HG02571 (cell line): ENCODE data around the gene C7orf57.
"Not testable (repeated sequence)": the region's sequence is repeated elsewhere in the genome, so short reads cannot be mapped to it uniquely, and the experiment has no call there.

Source experiments
- ATAC-seq: cut with Tn5 transposase; IDR thresholded peaks from one replicate; pipeline ENCODE4 v1.9.1; 2021; ENCODE audit warnings: mild to moderate bottlenecking, moderate library complexity; ENCODE audit not compliant: unreplicated experiment

Gene C7orf57

DNA sequence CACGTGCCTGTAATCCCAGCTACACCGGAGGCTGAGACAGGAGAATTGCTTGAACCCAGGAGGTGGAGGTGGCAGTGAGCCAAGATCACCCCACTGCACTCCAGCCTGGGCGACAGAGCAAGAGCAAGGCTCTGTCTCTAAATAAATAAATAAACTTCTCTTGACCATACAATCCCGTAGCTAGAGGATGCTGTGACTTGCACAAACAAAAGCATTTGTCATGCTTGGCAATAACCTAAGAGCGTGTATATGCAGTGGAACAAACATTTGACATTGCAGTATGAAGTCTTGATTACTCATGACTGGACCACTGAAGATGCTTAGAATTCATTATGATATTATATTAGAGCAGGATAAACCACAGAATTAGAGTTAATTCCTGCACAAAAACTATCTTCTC lies 1.4 kb upstream of the C7orf57 start:
- no peak for ATAC-seq

DNA sequence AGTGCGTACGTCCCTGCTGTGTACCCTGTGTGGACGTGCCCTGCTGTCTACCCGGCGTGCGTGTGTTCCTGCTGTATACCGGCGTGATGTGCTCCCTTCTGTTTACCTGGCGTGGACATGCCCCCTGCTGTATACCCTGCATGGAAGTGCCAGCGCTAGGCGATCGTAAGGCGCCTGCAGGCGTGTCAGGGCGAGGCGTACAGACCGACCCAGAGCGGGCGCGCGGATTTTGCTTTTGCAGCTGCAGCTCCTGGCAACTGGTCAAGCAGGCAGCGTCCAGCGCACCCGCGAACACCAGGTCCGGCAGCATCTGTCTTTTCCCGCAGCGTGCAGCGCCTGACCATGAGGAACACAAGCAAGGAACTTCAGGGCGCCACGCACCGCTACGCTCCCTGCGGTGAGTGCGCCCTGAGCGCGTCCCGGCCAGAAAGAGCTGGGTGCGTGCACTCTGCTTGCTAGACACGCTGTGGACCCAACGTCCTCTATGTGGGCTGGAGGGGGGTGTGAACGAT lies 680 bp downstream of the C7orf57 start:
- ATAC-seq, result no peak

DNA sequence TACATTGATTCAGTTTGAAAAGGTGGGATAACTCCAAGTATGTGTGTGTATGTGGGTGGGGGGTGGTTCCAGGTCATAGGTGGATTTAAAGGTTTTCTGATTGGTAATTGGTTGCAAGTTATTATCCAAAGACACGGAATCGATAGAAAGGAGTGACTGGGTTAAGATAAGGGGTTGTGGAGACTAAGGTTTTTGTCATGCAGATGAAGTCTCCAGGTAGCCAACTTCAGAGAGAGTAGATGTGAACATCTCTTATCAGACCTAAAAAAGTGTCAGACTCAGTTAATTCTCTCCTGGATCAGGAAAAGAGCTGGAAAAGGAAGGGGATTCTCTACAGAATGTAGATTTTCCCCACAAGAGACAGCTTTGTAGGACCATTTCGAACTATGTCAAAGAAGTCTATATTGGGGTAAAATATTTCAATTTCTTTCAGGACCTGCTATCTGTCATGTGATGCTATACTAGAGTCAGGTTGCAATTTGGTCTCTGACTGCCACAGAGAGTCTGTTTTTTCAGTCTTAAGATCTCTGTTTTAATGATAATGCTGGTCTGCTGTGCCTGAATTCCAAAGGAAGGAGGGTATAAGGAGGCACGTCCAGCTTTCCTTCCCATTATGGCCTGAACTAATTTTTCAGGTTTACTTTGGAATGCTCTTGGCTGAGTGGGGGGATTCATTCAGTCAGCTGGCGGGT lies 3.6 kb downstream of the C7orf57 start:
- ATAC-seq, result no peak

DNA sequence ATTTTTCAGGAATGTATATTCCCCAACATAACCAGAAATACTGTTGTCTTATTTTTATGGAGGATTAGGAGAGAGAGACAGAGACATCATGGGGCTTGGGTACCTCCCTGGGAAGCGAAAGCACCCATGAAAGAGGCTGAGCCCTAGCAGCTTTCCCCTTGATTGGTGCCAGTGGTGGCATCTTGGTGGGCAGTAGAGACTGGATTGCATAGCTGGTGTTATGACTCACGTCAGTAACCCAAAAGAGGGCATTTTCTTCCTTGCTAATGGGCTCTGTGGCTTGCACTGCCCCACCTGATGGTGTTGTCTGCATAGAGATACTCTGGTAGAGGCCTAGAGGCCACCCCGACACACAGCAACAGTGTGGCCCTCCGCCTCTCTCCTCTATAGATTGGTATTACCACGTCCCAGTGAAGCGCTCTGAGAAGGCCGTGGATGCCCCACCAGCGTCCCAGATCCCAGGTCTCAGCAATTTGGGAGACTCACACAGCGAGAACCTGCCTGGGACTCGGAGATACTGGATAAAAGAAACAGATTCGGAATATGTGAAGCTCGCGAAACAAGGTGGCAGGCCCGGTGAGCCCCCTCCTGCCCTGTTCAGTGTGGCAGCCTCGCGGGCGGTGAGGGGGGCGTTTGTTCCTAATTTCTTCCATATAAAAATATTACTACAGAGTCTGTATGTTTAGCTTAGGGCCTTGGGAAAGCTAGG lies 5.8 kb downstream of the C7orf57 start:
- ATAC-seq, result no peak

DNA sequence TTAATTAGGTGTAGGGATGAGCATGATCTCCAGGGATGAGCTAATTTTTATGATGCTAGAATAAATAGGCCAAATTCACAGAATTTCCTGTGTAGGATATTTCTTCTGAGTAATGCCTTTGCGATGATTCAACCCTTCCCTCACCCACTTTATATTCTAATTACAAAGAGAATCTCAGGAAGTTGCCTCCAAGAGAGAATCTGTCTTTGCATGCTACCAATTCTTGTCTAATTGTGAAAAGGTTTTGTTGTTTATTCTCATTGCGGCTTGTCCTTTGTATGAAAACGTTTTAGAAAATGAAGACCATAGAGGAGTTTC lies 6.3 kb downstream of the C7orf57 start:
- no peak for ATAC-seq

DNA sequence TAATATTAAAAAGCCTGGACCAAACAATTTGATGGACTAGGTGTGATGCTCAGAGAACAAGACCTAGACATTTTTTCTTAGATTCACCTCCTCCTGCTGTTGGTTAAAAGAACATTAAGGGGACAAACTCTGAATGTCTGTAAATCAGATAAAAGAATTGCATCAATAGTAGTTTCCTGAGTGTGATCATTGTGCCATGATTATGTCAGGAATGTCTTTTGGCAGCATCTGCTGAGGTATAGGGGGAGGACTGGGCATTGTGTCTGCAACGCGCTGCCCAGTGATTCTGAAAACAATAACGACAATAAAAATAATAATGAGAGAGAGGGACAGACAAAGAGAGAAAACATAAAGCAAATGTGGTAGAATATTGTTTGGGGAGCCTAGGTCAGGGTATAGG lies 6.9 kb downstream of the C7orf57 start:
- ATAC-seq, result no peak

DNA sequence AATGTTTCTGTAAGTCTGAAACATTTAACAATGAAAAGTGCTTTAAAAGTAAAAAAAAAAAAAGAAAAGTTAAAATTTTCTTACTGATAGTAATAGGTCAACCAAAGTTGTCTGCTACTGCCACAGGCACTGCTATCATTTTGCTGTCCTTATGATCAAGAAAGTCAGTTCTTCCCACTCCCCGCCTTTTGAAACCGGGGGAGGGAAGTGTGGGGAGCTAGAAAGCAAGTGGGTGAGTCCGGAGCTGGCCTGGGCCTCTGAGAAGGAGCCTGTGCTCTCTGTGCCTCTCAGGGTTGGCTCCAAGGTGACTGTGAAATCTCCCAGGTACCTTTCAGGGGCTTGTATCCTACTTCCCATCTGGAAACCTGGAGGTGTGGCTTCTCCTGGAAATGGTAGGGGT lies 7.3 kb downstream of the C7orf57 start:
- no peak for ATAC-seq

DNA sequence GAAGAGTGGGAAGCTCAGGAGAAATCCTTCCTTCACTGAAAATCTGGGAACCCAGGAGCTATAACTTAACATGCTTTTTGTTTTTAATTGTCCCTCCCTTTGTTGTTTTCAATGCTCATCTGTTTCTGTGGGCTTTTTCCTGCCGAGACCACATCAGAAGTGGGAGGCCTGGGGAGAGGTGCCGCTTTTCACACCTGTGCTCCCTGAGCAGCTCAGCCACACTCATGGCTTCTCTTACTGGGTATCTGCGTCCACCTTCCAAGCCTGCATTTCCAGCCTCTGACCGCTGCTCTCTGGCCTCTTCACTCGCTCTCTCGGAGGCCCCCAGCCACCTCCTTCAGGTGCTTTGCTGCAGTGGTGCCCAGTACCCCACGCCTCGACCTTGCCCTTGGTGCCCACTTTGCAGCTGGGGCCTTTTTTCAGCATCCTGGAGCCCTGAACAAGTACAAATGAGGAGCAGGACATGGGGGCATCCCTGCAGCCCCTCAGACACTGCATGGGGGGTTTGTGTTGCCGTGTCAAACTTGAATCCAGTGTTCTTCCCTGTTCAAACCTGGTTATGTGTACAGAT lies 9.9 kb downstream of the C7orf57 start:
- ATAC-seq, result no peak

DNA sequence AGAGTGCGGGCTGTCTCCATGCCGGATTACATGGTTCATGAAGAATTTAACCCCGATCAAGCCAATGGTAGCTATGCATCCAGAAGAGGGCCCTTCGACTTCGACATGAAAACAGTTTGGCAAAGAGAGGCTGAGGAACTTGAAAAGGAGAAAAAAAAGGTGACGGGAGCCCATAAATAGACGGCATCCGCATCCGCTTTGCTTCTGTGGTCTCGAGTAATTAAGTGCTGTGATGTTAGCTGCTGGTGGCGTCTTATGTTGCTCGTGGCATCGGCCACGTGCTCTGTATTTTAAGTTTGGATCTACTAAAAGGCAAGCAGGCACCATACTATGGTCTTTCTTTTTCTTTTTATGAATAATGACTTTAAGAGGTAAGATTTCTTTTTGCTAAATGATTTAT lies 11.1 kb downstream of the C7orf57 start:
- ATAC-seq, result no peak

DNA sequence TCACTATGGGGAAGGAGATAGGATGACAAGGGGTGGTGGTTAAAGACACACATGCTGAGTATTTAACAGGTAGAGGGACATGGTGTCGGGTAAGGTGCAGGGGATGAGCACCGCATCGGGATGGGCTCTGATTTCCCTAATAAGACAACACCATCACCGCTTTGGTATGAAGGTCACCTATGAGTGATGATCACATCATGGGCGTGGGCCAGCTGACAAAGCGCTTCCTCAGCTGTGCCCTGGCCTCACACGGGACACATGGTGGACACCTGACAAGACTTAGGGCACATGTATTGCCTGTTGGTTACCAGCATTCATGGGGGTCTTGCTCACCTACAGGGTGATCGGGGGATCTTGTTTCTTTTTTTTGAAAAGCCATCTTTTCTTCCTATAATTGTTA lies 12.8 kb downstream of the C7orf57 start:
- no peak for ATAC-seq

DNA sequence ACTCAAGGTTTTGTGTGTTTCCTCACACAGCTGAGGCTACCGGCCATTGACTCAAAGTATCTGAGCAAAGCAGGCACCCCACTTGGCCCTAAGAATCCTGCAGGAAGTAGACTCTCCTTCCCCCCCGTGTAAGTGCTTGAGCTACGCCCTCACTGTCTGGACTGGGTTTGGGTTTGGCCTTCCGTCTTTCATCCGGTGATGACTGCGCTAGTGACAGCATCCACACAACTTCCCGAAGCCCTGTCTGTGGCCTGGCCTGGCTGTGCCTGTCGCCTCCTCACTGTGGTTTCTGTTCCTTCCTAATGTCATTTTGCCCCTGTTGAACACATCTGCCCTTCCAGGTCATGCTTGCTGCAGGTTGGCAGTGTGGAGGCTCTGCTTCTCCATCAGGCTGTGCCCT lies 14.5 kb downstream of the C7orf57 start:
- no peak for ATAC-seq

DNA sequence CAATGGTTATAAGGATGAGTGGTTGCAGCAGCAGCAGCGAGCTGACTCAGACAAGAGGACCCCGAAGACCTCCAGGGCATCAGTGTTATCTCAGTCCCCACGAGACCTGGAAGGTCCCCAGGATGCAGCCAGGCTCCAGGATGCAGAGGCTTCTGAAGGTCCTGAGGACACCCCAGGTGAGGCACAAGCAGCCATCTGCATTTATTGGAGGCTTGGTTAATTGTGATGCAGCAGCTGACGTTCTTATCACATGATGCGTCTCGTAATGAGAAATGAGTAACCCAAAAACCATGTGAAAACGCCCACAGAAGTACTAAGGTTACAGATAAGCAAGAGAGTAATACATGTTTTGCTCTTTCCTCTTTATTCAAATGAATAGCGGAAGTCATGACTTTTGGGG lies 17.4 kb downstream of the C7orf57 start:
- ATAC-seq, result no peak

DNA sequence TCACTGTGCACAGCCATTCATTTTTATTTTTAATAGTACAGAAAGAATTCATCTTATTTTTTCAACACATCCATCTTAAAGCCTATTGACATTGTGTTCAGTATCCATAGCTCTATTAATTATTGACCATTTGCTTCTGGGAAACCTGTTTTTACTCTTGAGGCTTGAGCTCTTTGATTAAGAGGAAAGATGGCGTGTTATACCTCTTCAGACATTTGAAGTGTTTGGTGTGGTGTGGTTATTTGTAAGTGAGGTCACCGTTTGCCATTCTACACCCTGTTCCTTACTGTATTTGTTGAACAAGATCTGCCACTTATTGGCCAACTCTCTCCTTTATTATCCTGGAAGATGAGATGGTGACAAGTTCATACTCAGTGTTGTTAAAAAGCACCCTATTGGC lies 18.4 kb downstream of the C7orf57 start:
- ATAC-seq, result no peak

DNA sequence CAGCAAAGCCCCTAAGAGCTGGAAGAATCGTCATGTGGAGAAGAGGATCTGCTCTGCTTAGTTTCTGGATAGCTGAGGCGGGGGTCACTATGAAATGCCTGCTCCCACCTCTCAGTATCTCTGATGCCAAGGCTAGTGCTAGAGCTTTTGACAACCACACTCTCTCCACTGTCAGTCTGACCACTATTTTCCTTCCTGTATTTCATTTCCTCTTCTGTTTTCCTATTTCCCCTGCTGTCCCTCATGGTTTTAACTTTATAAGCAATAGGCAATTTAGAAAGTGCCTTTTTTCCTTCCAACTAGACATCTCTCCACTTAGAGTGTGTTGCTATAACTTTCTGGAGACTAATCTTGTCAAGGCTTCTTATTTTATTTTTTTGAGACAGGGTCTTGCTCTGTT lies 23.6 kb downstream of the C7orf57 start:
- ATAC-seq, result no peak

DNA sequence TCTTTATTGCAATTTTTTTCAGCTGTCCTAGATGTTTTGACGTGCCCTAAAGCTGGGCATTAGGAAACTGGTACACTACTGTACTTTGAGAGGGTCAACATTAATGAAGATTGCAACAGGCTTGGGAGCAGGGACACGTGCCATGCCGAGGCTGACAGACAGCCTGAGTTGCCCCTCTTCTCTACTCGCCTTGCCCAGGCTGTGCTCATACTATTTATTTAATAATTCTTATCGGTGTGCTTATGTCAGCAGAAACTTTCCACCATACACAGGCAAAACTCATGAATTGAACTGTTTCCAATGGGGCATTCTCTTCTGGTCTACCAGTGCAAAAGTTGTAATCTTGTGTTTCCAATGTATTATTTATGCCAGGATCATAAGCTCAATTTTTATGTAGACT lies 24.4 kb downstream of the C7orf57 start:
- ATAC-seq, result no peak

DNA sequence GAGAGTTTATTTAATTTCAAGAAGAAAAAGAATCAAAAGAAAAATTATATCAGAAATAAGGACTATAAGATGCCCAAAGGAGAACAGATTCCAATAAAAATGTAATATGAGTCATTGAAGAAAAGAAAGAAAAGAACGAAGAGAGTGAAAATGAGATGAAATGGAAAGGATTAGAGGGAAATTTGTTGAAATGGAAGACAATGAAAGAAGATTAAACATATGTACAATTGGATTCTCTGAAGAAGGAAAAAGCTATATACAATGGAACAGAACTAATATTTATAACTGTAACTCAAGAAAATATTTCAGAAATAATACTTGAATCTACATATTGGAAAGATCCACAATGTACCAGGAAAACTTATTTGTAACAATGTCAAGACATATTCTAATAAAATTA lies 28.6 kb downstream of the C7orf57 start:
- ATAC-seq, result no peak

DNA sequence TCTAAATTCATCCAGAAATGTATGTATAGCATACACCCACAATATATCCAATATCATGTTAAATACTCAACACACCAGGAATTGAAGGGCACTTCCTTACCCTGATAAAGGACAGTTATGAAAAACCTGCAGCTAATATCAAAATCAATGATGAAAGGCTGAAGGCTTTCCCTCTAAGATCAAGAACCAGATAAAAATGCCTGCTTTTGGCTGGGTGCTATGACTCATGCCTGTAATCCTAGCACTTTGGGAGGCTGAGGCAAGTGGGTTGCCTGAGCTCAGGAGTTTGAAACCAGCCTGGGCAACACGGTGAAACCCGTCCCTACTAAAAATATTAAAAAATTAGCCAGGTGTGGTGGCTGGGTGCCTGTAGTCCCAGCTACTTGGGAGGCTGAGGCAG lies 32.1 kb downstream of the C7orf57 start:
- ATAC-seq, result no peak

DNA sequence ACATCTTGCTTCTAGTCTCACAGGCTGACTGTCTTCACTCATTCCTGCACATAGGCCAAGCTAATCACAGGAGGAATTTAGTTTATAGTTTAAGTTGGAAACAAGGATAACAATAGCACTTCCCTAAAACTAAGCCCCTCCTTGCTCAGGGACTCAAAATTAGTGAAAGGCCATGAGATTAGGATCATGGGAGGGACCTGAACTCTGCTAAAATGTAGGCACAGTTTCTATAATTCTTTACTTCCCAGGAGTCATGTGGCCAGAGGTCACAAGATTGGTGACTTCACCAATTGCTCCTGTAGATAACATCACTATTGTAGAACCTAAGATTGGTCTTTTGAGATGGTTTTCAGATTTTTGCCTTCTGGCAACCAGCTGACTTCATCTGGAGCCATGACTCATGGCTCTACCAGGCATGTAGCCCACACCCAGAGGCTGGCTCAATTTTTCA lies 38.9 kb downstream of the C7orf57 start:
- ATAC-seq, result no peak

DNA sequence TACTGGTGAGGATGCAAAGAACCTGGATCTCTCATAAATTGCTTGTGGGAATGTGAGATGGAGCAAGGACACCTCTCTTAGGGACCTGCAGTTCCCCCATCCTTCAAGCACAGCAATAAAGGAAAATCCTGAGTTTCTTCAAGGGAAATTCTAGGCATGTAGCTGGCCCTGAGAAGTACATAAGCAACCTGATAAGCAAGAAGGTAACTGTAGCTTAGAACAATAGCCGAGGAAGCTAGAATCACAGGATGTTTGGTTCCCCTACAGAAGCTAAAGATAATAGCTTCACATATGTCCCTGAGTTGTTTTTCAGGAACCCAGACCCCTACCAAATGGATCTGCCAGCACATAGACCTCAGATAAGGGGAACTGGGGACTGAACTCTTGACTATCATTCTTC lies 42.1 kb downstream of the C7orf57 start:
- ATAC-seq, result no peak

DNA sequence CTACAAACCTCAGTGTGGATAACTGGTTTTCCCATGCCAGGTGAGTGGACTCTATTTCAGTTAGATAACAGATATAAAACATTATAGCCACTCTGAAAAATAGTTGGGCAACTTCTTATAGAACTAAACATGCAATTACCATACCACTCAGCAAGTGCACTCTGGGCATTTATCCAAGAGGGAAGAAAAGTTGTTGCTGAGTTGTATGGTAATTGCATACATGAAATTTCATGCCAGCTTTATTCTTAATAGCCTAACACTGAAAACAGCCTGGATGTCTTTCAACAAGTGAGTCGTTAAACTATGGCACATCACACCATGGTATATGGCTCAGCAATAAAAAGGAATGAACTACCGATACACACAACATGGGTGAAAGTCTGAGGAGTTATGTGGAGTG lies 43.1 kb downstream of the C7orf57 start:
- no peak for ATAC-seq

DNA sequence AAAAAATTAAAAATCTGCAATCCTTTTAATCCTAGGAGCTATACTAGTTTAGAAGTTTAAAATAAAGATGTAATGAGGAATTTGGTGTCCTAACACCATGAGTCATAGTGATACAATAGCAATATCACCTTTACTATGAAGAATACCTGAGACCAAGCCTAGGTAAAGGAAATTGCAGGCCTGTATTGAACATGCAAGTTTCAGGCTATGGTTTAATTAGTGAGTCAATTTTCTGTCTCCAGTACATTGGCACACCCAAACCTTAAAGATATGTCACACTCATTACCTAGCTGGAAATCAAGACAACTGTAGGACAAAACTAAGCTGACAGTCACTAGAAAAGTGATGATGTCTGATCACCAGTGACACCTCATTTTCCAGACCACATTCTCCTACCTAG lies 47.0 kb downstream of the C7orf57 start:
- not testable (repeated sequence) for ATAC-seq

DNA sequence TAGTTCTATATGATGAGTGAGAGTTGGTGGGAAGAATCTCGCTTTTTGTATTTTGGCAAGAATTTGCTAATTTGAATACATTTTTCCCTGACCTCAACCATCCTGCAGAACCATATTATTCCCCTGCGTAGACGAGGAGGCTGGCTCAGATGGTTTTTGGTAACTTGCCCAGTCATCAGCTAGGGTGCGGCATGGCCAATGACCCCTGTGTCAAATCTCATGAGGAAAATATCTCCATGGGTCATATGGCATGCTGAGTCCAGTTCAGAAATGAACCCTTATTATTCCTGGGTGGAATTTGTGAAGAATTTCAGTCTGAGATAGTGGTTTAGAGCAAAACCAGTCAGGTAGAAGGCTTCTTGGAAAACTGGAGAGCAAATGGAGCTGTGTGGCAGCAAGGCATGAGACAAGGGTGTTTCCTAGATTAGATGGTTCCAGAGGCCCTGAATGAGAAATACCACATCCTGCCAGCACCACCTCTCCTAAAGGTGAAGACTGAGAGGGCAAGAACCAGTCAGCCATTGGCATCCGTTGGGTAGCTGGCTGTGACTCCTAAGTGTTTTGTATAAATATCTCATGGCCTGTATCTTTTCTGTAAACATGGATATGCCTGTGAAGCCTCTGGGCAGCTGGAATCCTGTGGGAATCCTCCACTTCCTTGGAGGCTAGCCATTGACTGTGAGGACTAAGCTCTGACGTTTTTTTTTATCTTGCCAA lies 47.9 kb downstream of the C7orf57 start:
- ATAC-seq, result no peak
